Measurements from ENCODE around the gene ASTN1. TPM values are rescaled to one million over a fixed set of nuclear protein-coding genes. Genes with fewer than 3 reads are reported as not detected.
A peak's percentile ranks its signal among the peaks of the same experiment; 100 is the strongest.
"Not testable (repeated sequence)": the region's sequence is repeated elsewhere in the genome, so short reads cannot be mapped to it uniquely, and the experiment has no call there.

The ASTN1 gene
- total and polyA plus RNA-seq, 3 experiments from 2014 or later: not detected

DNA sequence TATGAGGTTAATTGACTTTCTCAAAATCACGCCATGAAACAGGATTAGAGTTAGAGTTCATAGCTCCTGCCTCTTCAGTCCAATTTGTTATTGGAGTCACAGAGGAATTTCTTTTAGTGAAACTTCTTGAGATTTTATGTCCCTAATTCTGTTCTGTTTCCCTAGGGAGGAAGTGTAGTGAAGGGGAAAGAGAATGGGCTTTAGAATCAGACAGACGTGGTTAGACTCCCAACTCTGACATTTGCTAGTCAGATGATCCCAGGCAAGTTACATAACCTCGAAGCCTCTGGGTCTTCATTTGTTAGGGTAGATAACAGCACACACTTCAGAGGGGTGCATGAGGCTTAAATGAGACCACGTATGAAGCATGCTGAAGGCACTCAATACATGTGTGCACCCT, 83.9 kb downstream of the ASTN1 start:
- no peaks in the 10 kb centered on the region for H3K36me3 Mint-ChIP-seq
- no peak overlapping the region for H3K27ac Mint-ChIP-seq
- H3K9me3 Mint-ChIP-seq: peaks cover 0 to 5% (median 3%) of the 10 kb centered on the region in 5 donors
- H3K4me1 ChIP-seq (ENCODE audit: insufficient read depth, low read length): no peaks in the 10 kb centered on the region
- H3K9me3 ChIP-seq (ENCODE audit: low read length): no peaks in the 10 kb centered on the region
- no peaks in the 10 kb centered on the region for H3K27me3 ChIP-seq (ENCODE audit: insufficient read depth, low read length, poor library complexity, severe bottlenecking)
- H3K4me3 Mint-ChIP-seq: no peak overlapping the region
- no peak overlapping the region for H3K27ac ChIP-seq (ENCODE audit: low read depth, low read length)
- no peaks in the 10 kb centered on the region for H3K4me1 Mint-ChIP-seq
- H3K36me3 ChIP-seq (ENCODE audit: insufficient read depth, low read length): no peaks in the 10 kb centered on the region
- ChIA-PET CTCF (no interaction called here), POLR2A (no interaction called here)
- no peak for DNase-seq
- peaks cover 0 to 2% of the 10 kb centered on the region in 2 donors for H3K27me3 Mint-ChIP-seq
- no peak overlapping the region for H3K4me3 ChIP-seq (ENCODE audit: low read length)

DNA sequence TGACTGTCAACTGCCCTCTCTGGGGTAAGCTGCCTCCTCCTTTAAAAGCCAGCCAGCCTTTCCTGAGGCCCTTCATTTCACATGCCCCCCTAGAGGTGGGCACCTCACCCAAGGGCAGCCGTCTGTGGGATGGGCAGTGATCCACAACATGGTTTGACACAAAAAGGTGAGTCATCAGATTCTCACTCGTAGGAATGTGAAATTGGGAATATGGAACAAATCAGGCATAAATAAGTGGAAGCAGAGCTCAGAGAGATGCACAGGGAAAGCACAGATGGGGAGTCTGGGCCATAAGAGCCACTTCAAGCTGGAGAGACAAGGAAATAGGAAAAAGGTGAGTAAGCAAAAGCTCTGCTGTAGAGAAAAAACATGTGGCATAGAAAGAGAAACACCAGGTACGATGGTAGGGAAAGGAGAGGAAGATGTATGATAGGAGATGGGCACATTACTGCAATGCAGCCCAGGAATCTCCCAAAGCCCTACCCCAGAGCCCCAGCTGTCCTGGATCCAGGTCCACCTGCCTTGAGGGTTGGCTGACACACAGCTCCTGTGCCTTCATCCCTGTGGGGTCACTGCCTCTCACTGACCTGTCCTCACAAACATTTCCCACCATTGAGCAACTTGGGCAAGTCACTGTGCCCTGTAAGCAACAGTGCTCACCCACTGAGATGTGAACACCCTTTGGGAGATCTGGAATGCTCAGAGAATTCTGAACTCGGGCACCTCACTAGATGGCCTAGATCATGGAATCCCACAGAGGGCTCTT, 86.6 kb downstream of the ASTN1 start:
- DNase-seq: no peak
- H3K27me3 Mint-ChIP-seq: peaks cover 0 to 2% of the 10 kb centered on the region in 2 donors
- H3K27ac Mint-ChIP-seq: peak overlapping the region in 1 of 8 donors; percentile 34
- H3K27me3 ChIP-seq (ENCODE audit: insufficient read depth, low read length, poor library complexity, severe bottlenecking): no peaks in the 10 kb centered on the region
- H3K36me3 Mint-ChIP-seq: no peaks in the 10 kb centered on the region
- no peak overlapping the region for H3K4me3 Mint-ChIP-seq
- H3K9me3 ChIP-seq (ENCODE audit: low read length): no peaks in the 10 kb centered on the region
- CTCF ChIA-PET: no interaction called here
- H3K9me3 Mint-ChIP-seq: peaks cover 0 to 3% (median 2%) of the 10 kb centered on the region in 5 donors
- no peaks in the 10 kb centered on the region for H3K36me3 ChIP-seq (ENCODE audit: insufficient read depth, low read length)
- no peak overlapping the region for H3K4me3 ChIP-seq (ENCODE audit: low read length)
- POLR2A ChIA-PET: no interaction called here
- no peak overlapping the region for H3K27ac ChIP-seq (ENCODE audit: low read depth, low read length)
- no peaks in the 10 kb centered on the region for H3K4me1 Mint-ChIP-seq
- H3K4me1 ChIP-seq (ENCODE audit: insufficient read depth, low read length): no peaks in the 10 kb centered on the region

DNA sequence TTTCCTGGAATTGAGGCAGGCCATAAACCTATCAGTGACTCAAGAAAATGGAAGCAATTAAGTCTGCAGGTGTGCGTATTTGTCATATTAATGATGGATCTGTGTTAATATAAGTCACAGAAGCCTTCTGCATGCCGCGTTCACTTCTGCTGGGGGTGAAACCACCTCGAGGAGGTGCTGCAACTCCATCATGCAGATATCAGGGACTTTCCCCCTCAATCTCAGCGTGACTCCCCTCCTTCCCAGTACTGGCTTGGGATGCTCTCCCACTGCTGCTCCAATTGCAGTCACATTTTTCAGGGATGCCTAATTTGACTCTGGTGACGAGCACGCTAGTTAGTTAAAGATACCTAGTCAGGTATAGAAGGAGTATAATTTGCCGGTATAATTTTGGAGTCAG, 87.5 kb downstream of the ASTN1 start:
- CTCF ChIA-PET: no interaction called here
- no peaks in the 10 kb centered on the region for H3K27me3 ChIP-seq (ENCODE audit: insufficient read depth, low read length, poor library complexity, severe bottlenecking)
- no peak for DNase-seq
- H3K4me1 Mint-ChIP-seq: no peaks in the 10 kb centered on the region
- H3K9me3 ChIP-seq (ENCODE audit: low read length): no peaks in the 10 kb centered on the region
- POLR2A ChIA-PET: no interaction called here
- H3K27ac ChIP-seq (ENCODE audit: low read depth, low read length): no peak overlapping the region
- peaks cover 0 to 2% of the 10 kb centered on the region in 2 donors for H3K27me3 Mint-ChIP-seq
- H3K4me1 ChIP-seq (ENCODE audit: insufficient read depth, low read length): no peaks in the 10 kb centered on the region
- no peak overlapping the region for H3K4me3 ChIP-seq (ENCODE audit: low read length)
- H3K27ac Mint-ChIP-seq: no peak overlapping the region
- H3K4me3 Mint-ChIP-seq: no peak overlapping the region
- no peaks in the 10 kb centered on the region for H3K36me3 Mint-ChIP-seq
- peaks cover 0 to 3% (median 2%) of the 10 kb centered on the region in 5 donors for H3K9me3 Mint-ChIP-seq
- no peaks in the 10 kb centered on the region for H3K36me3 ChIP-seq (ENCODE audit: insufficient read depth, low read length)

DNA sequence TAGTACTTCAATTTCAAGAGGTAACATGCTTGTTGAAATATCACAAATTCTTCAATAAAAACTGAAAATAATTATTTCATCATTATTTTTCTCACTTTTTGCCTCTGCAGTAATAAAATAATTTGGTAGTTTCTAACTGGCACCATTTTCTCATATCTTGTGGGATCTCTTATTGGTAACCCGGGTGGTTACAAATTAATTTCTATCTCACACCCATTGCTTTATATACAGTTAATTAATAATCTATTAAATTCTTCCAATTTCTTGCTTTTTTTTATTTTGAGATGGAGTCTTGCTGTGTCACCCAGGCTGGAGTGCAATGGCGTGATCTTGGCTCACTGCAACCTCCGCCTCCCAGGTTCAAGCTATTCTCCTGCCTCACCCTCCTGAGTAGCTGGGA, 89.7 kb downstream of the ASTN1 start:
- H3K27ac Mint-ChIP-seq; H3K9me3 Mint-ChIP-seq; H3K27me3 ChIP-seq (ENCODE audit: insufficient read depth, low read length, poor library complexity, severe bottlenecking); H3K27me3 Mint-ChIP-seq; H3K4me3 Mint-ChIP-seq; POLR2A ChIA-PET; H3K36me3 Mint-ChIP-seq; CTCF ChIA-PET; H3K4me1 ChIP-seq (ENCODE audit: insufficient read depth, low read length); H3K9me3 ChIP-seq (ENCODE audit: low read length); H3K27ac ChIP-seq (ENCODE audit: low read depth, low read length); H3K4me1 Mint-ChIP-seq; H3K4me3 ChIP-seq (ENCODE audit: low read length); H3K36me3 ChIP-seq (ENCODE audit: insufficient read depth, low read length); DNase-seq: not testable (repeated sequence)

DNA sequence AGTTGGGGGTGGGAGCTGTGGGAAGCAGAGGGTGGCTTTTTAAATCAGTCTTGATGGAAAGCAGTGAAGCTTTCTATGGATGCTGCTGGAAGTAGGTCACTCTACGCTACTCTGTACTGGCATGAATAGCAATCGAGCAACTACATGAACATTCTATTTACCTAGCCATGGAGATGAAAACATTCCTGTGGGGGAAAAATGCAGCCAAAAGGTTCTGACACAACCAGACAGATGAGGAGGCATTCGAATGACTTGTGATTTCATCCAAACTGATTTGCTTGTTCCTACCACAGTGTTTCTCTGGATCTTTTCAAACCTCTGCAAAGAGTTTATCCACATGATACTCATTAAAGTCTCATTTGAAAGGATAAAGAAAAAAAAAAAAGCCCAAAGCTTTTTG, 95.0 kb downstream of the ASTN1 start:
- H3K27ac ChIP-seq (ENCODE audit: low read depth, low read length): no peak overlapping the region
- H3K27ac Mint-ChIP-seq: no peak overlapping the region
- no peaks in the 10 kb centered on the region for H3K4me1 Mint-ChIP-seq
- peaks cover 0 to 3% (median 2%) of the 10 kb centered on the region in 5 donors for H3K9me3 Mint-ChIP-seq
- H3K36me3 Mint-ChIP-seq: no peaks in the 10 kb centered on the region
- DNase-seq: no peak
- H3K4me3 ChIP-seq (ENCODE audit: low read length): no peak overlapping the region
- H3K36me3 ChIP-seq (ENCODE audit: insufficient read depth, low read length): no peaks in the 10 kb centered on the region
- H3K4me1 ChIP-seq (ENCODE audit: insufficient read depth, low read length): no peaks in the 10 kb centered on the region
- no peaks in the 10 kb centered on the region for H3K9me3 ChIP-seq (ENCODE audit: low read length)
- POLR2A ChIA-PET: no interaction called here
- CTCF ChIA-PET: no interaction called here
- no peak overlapping the region for H3K4me3 Mint-ChIP-seq
- H3K27me3 Mint-ChIP-seq: peaks cover 0 to 1% of the 10 kb centered on the region in 2 donors
- no peaks in the 10 kb centered on the region for H3K27me3 ChIP-seq (ENCODE audit: insufficient read depth, low read length, poor library complexity, severe bottlenecking)

DNA sequence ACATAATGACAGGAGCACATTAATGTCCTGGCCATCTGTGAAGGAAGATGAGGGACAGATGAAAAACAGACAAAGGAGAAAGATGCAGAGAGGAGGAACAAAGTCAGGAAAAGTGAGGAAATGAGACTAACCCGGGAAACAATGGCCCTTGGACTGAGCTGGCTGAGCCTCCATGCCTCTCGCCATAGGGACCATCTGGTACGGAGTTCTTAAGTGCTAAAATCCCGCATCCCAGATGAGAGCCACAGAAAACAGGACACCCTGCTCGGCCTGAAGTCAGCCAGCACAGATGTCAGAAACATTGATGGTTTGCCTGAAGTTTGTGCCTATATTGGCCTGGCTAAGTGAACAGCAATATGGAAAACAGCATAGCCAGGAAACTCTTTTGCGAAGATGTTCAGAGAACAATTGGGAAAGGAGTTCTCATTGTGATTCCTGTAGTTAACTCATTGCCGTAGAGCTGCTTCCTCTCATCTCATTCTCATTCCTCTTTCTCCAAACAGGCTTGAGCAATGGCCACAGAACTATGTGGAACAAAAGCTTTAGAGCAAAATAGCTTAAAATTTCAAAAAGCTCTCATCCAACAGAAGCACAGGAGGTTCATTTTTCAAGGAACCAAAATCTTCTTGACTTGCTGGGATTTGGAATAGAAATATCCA, 96.6 kb downstream of the ASTN1 start:
- Mint-ChIP-seq H3K36me3 (no peaks in the 10 kb centered on the region), H3K27ac (no peak overlapping the region), H3K27me3 (peaks cover 0 to 1% of the 10 kb centered on the region in 2 donors), H3K4me1 (no peaks in the 10 kb centered on the region), H3K4me3 (no peak overlapping the region), H3K9me3 (peaks cover 0 to 8% (median 2%) of the 10 kb centered on the region in 5 donors)
- ChIA-PET CTCF (no interaction called here), POLR2A (no interaction called here)
- Histone ChIP-seq H3K4me1 (ENCODE audit: insufficient read depth, low read length) (no peaks in the 10 kb centered on the region), H3K27me3 (ENCODE audit: insufficient read depth, low read length, poor library complexity, severe bottlenecking) (no peaks in the 10 kb centered on the region), H3K4me3 (ENCODE audit: low read length) (no peak overlapping the region), H3K9me3 (ENCODE audit: low read length) (no peaks in the 10 kb centered on the region), H3K36me3 (ENCODE audit: insufficient read depth, low read length) (no peaks in the 10 kb centered on the region), H3K27ac (ENCODE audit: low read depth, low read length) (no peak overlapping the region)
- DNase-seq: no peak

DNA sequence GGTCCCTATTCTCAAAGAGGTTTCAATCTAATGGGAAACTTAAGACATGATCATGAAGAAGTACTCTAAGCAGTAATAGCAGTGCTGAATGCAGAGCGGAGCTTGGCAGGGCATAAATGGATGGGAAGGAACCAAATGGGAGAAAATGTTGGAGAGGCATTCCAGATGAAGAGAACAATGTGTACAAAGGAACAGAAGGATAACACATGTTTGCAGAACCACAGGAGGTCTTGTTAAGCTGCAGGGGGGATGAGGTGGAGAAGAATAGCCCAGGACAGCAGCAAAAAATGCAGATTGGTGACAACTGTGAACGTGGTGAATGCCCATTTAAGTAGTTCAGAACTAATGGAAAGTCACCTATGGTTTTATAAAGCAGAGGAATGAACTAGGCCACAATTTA, 99.1 kb downstream of the ASTN1 start:
- H3K36me3 Mint-ChIP-seq: no peaks in the 10 kb centered on the region
- Histone ChIP-seq H3K27me3 (ENCODE audit: insufficient read depth, low read length, poor library complexity, severe bottlenecking) (no peaks in the 10 kb centered on the region), H3K4me3 (ENCODE audit: low read length) (no peak overlapping the region), H3K27ac (ENCODE audit: low read depth, low read length) (no peak overlapping the region), H3K9me3 (ENCODE audit: low read length) (no peaks in the 10 kb centered on the region), H3K36me3 (ENCODE audit: insufficient read depth, low read length) (no peaks in the 10 kb centered on the region), H3K4me1 (ENCODE audit: insufficient read depth, low read length) (no peaks in the 10 kb centered on the region)
- ChIA-PET POLR2A (no interaction called here), CTCF (no interaction called here)
- H3K27ac Mint-ChIP-seq: no peak overlapping the region
- no peak for DNase-seq
- H3K4me1 Mint-ChIP-seq: no peaks in the 10 kb centered on the region
- peaks cover 0 to 3% of the 10 kb centered on the region in 2 donors for H3K27me3 Mint-ChIP-seq
- no peak overlapping the region for H3K4me3 Mint-ChIP-seq
- H3K9me3 Mint-ChIP-seq: peaks cover 0 to 8% (median 0%) of the 10 kb centered on the region in 5 donors

DNA sequence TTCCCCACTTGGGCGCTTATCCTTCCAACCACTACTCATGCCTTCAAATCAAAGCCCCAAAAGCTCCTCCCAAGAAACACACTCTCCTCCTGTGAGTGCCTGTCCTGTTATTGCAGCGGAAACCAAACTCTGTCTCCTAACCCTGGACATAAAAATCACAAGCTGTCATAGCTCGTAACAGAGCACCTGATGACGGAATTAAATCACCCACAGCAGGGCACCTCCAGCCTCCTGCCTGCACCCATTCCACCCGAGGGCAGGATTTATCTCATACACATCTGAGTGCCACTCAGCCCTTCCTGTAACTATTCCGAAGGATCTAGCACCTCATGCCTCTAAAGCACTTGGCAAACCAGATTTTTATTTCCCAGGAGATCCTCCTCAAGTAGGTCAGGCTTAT, 100.9 kb downstream of the ASTN1 start:
- Mint-ChIP-seq H3K36me3 (no peaks in the 10 kb centered on the region), H3K27me3 (peaks cover 0 to 3% of the 10 kb centered on the region in 2 donors), H3K27ac (no peak overlapping the region), H3K9me3 (peaks cover 0 to 8% (median 2%) of the 10 kb centered on the region in 5 donors), H3K4me3 (no peak overlapping the region), H3K4me1 (no peaks in the 10 kb centered on the region)
- Histone ChIP-seq H3K27ac (ENCODE audit: low read depth, low read length) (no peak overlapping the region), H3K4me3 (ENCODE audit: low read length) (no peak overlapping the region), H3K27me3 (ENCODE audit: insufficient read depth, low read length, poor library complexity, severe bottlenecking) (no peaks in the 10 kb centered on the region), H3K4me1 (ENCODE audit: insufficient read depth, low read length) (no peaks in the 10 kb centered on the region), H3K9me3 (ENCODE audit: low read length) (no peaks in the 10 kb centered on the region), H3K36me3 (ENCODE audit: insufficient read depth, low read length) (no peaks in the 10 kb centered on the region)
- ChIA-PET CTCF (no interaction called here), POLR2A (no interaction called here)
- DNase-seq: no peak

All from CD8-positive, alpha-beta memory T cell (primary cell).